ENCODE measurements around the gene SERBP1. TPM values are rescaled to one million over a fixed set of nuclear protein-coding genes. Genes with fewer than 3 reads are reported as not detected.
"Not testable (repeated sequence)": the region's sequence is repeated elsewhere in the genome, so short reads cannot be mapped to it uniquely, and the experiment has no call there.

The SERBP1 gene
- total RNA-seq, 4 donors from 2014 or later, result 173 to 241 (median 223) TPM

- H3K27ac ChIP-seq, result no peak overlapping the region
Measured at GRCh38 chr1:67408148-67408547, 22.1 kb downstream of the SERBP1 start.

GRCh38 chr1:67407498-67407897 is 22.7 kb downstream of the SERBP1 start:
- no peak for DNase-seq (ENCODE audit: low spot score in 2 of 2)
- peaks cover 0 to 36% (median 0%) of the 10 kb centered on the region in 3 donors for H3K36me3 ChIP-seq
- no peaks in the 10 kb centered on the region for H3K9me3 ChIP-seq
- 72 to 77% methylated on average over 5 of the region's 5 CpGs for WGBS, 2 donors
- H3K4me3 ChIP-seq, result no peak overlapping the region
- H3K27ac ChIP-seq, result no peak overlapping the region
- TF ChIP-seq EP300 (IDR thresholded peaks at IDR 0.05) (no peak), POLR2A (IDR thresholded peaks at IDR 0.05) (no peak), CTCF (IDR thresholded peaks at IDR 0.05) (no peak)
- peaks cover 0 to 12% (median 0%) of the 10 kb centered on the region in 4 donors for H3K4me1 ChIP-seq
- H3K27me3 ChIP-seq, result no peaks in the 10 kb centered on the region

More at GRCh38 chr1:67408148-67408547, 22.1 kb downstream of the SERBP1 start:
- no peak for TF ChIP-seq EP300 (IDR thresholded peaks at IDR 0.05)
- TF ChIP-seq POLR2A (IDR thresholded peaks at IDR 0.05), result no peak
- TF ChIP-seq CTCF (IDR thresholded peaks at IDR 0.05), result no peak
- Histone ChIP-seq H3K27me3 (no peaks in the 10 kb centered on the region), H3K4me3 (no peak overlapping the region), H3K4me1 (peaks cover 0 to 12% (median 0%) of the 10 kb centered on the region in 4 donors), H3K36me3 (peaks cover 0 to 39% (median 0%) of the 10 kb centered on the region in 3 donors), H3K9me3 (no peaks in the 10 kb centered on the region)
- WGBS, 2 donors, result 92 to 93% methylated on average over 1 of the region's 1 CpG
- DNase-seq (ENCODE audit: low spot score in 2 of 2), result no peak

- no peak for DNase-seq (ENCODE audit: low spot score in 2 of 2)
- 59 to 61% methylated on average over 3 of the region's 3 CpGs for WGBS, 2 donors
- Histone ChIP-seq H3K9me3 (no peaks in the 10 kb centered on the region), H3K27ac (peak overlapping the region in 2 of 4 donors; percentile 15 to 31), H3K4me3 (no peak overlapping the region), H3K4me1 (peaks cover 0 to 12% (median 0%) of the 10 kb centered on the region in 4 donors), H3K36me3 (peaks cover 0 to 19% (median 0%) of the 10 kb centered on the region in 3 donors), H3K27me3 (no peaks in the 10 kb centered on the region)
- TF ChIP-seq CTCF (IDR thresholded peaks at IDR 0.05) (no peak), EP300 (IDR thresholded peaks at IDR 0.05) (no peak), POLR2A (IDR thresholded peaks at IDR 0.05) (no peak)
Measured at GRCh38 chr1:67405473-67406245, 24.5 kb downstream of the SERBP1 start.

GRCh38 chr1:67404212-67404620 is 26.0 kb downstream of the SERBP1 start:
- no peak overlapping the region for H3K27ac ChIP-seq
- no peak for DNase-seq (ENCODE audit: low spot score in 2 of 2)
- WGBS, 2 donors, result 57 to 71% methylated on average over 5 of the region's 5 CpGs
- no peak for TF ChIP-seq CTCF (IDR thresholded peaks at IDR 0.05)
- TF ChIP-seq POLR2A (IDR thresholded peaks at IDR 0.05), result no peak
- no peak for TF ChIP-seq EP300 (IDR thresholded peaks at IDR 0.05)
- H3K4me1 ChIP-seq, result peaks cover 0 to 12% (median 0%) of the 10 kb centered on the region in 4 donors
- peaks cover 0 to 8% (median 0%) of the 10 kb centered on the region in 3 donors for H3K36me3 ChIP-seq
- no peaks in the 10 kb centered on the region for H3K9me3 ChIP-seq
- H3K4me3 ChIP-seq, result no peak overlapping the region
- no peaks in the 10 kb centered on the region for H3K27me3 ChIP-seq

GRCh38 chr1:67401443-67401842 is 28.8 kb downstream of the SERBP1 start:
- DNase-seq (ENCODE audit: low spot score in 2 of 2), result no peak
- no peak overlapping the region for H3K27ac ChIP-seq
- 90 to 92% methylated on average over 6 of the region's 6 CpGs for WGBS, 2 donors
- H3K27me3 ChIP-seq, result no peaks in the 10 kb centered on the region
- H3K9me3 ChIP-seq, result no peaks in the 10 kb centered on the region
- H3K4me1 ChIP-seq, result peaks cover 0 to 12% (median 0%) of the 10 kb centered on the region in 4 donors
- no peaks in the 10 kb centered on the region for H3K36me3 ChIP-seq
- no peak overlapping the region for H3K4me3 ChIP-seq
- no peak for TF ChIP-seq EP300 (IDR thresholded peaks at IDR 0.05)
- TF ChIP-seq POLR2A (IDR thresholded peaks at IDR 0.05), result no peak
- TF ChIP-seq CTCF (IDR thresholded peaks at IDR 0.05), result no peak

- H3K36me3 ChIP-seq, result peaks cover 0 to 11% (median 0%) of the 10 kb centered on the region in 3 donors
- H3K4me3 ChIP-seq; DNase-seq (ENCODE audit: low spot score in 2 of 2); H3K27ac ChIP-seq; H3K9me3 ChIP-seq; H3K4me1 ChIP-seq; H3K27me3 ChIP-seq: not testable (repeated sequence)
- 90% methylated on average over 12 of the region's 12 CpGs for WGBS, 2 donors
Measured at GRCh38 chr1:67400029-67400786, 30.0 kb downstream of the SERBP1 start.
